ENCODE measurements around the gene SLC22A14. TPM values are rescaled to one million over a fixed set of nuclear protein-coding genes. Genes with fewer than 3 reads are reported as not detected.
"Not testable (repeated sequence)": the region's sequence is repeated elsewhere in the genome, so short reads cannot be mapped to it uniquely, and the experiment has no call there.

The SLC22A14 gene
- total RNA-seq, 1 experiment from 2014 or later: 0.35 TPM

- no peak for DNase-seq (ENCODE audit: extremely low read depth, low read depth)
Measured at GRCh38 chr3:38311941-38312340, 29.8 kb downstream of the SLC22A14 start.

DNA sequence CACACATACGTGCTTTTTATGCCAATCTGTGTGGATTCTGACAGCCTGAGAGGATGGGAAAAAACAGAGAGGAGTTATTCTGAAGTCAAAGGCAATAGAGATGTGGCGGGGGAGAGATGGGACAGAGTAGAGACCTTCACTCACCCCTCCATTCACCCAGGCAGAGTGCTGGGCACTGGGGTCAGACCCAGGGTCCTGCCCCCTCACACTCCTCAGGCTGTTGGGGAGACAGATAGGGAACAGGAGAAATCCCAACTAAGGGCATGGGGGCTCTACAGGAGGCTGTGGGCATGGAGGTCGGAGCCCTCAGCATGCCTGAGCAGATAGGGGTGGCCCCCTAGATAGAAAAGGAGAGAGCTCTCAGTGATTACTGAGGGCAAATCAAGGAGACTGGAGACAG lies 30.3 kb downstream of the SLC22A14 start:
- no peak for DNase-seq (ENCODE audit: extremely low read depth, low read depth)

DNA sequence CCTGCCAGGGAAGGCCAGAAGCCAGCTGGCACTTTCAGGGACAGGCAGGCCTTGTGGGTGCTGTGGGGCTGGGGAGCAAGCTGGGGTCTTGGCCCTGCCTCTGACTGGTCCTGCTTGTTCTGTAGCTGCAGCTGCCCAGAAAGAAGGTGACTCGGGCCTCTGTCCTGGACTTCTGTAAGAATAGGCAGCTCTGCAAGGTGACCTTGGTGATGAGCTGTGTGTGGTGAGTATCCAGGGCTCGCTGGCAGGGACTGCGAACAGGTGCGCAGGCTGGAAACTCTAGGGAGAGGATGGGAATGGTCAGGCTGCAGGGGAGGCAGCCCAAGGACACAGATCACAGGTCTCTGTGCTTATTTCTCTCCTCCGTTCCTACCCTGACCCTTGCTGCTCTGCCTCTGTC lies 31.2 kb downstream of the SLC22A14 start:
- no peak for DNase-seq (ENCODE audit: extremely low read depth, low read depth)

GRCh38 chr3:38313695-38314094 lies 31.6 kb downstream of the SLC22A14 start:
- DNase-seq (ENCODE audit: extremely low read depth, low read depth): no peak

GRCh38 chr3:38314112-38314763 lies 32.1 kb downstream of the SLC22A14 start:
- no peak for DNase-seq (ENCODE audit: extremely low read depth, low read depth)

DNA sequence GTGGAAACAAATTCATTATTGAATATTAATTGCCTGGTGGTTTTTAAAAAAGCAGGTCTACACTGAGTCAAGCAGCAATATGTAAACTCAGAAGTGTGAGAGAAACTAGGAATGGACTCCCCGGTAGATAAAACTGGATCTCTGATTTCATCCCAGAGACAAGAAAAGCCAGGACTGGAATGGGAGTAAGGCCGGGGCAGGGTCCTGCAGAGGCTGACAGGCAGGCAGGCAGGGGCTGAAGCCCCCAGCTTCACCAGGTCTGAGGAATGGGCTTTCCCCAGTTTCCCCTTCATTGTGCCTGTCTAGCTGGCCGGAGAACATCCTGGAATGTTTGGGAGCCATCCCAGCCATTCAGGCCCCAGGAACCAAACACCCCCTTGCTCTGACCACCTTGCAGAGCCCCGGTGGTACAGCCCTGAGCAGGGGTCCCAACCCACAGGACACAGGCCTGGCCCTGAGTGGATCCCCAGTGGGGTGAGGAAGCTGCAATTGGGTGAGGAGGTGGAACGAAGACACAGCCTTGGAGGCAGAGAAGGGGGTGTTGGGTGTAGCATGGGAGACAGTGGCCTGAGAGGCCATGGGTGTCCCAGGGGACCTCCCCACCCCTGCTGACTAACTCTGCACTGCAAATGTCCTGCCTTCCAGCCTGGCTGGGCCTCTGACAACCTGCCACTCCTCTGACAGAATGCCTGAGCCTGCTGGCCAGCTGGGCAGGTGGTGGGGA lies 32.8 kb downstream of the SLC22A14 start:
- DNase-seq (ENCODE audit: extremely low read depth, low read depth): no peak

GRCh38 chr3:38315488-38316230 lies 33.6 kb downstream of the SLC22A14 start:
- no peak for DNase-seq (ENCODE audit: extremely low read depth, low read depth)

DNA sequence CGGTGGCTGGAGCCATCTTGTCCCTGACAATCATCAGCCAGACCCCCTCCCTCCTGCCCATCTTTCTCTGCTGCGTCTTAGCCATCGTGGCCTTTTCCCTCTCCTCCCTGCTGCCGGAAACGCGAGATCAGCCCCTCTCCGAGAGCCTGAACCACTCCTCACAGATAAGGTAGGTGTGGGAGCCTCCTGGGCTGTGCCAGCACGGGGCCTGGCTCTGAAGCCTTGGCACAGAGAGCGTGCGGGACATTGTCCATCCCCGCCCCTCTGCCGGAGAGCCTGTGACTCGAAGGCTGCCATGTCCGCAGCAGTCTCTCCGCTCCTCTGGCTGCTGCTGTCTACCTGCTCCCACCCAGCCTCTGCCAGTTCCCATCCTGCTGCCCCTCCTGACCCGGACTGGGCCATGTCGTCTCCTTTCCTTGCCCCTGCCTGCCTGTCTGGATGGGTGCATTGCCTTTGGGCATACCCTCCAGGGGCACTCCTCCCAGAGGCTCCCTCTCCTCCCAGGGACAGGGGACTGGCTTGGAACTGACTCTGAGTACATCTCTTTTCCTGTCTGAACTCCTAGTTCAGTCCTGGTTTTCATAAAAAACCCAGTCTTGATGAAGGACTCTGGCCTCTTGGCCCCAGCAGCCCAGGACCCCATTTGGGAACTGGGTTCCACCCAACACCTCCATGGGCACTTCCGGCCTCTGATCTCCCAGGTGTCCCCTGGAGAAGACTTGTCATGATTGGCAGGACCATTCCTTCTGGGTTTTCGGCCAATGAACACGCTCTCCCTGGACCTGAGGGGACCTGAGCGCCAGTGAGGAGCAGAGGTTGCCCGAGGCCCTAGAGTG lies 34.5 kb downstream of the SLC22A14 start:
- DNase-seq (ENCODE audit: extremely low read depth, low read depth): no peak

DNA sequence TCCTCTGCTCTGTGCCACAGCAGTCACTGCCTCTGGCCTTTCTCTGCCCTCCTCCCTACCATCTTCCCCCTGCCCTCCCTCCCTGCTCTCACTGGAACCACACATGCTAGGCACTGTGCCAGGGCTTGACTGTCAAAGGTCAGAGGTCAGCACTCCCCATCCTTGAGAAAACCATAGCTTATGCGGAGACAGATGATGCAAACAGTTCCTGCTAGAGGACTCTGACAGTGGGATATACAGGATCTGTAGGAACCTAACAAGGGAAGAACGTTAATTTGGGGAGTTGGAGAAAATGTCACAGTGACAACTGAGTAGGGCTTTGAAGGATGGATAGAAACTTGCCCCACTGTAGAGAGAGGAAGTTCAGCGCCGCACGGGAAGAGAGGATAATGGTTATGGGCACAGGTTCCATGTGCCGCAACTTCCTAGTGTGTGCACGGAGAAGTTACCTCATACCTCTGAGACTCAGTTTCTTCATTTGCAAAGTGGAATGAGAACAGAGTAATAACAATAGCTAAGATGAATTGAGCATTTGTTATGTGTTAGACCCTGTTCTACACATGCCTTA lies 35.2 kb downstream of the SLC22A14 start:
- DNase-seq (ENCODE audit: extremely low read depth, low read depth): no peak

DNA sequence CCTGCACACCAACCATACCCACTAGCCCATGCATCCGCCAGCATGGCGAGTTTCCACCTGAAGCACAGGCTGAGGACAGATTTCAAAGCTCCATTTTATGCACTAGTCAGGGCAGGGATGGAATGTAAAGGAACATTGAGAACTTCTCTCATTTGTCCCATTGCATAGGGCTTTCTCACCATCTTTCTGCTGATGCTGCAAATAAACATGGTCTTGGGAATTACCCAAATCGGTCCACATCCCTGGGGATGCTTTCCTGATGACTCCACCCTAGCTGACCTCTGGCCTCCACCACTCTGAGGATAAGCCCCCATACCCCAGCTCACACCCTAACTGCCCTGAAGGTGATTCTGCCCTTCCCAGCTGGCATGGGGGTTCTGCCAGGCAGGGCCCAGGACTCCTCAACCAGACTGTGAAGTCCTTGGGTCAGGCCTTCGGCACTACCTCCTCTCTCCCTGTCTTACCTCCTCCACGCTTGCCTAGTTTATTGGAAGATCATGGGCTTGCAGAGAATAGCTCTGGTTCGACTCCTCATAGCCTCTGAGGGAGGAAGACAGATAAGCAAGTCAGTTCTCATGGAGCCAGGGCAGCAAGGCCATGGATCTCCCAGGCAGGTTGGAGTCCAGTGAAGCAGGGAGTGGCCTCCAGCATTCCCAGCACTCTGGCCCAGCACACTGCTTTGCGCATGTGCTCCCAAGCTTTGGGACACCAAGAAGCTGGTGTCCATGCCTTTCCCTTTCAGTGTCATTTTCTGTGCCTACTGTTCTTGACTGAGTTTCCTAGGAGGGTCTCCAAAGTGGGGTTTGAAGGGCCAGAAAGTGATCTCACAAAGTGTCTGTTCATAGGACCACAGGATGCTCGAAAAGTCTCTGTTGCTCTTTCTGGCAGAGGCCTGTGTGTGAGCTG lies 36.9 kb downstream of the SLC22A14 start:
- no peak for DNase-seq (ENCODE audit: extremely low read depth, low read depth)

DNA sequence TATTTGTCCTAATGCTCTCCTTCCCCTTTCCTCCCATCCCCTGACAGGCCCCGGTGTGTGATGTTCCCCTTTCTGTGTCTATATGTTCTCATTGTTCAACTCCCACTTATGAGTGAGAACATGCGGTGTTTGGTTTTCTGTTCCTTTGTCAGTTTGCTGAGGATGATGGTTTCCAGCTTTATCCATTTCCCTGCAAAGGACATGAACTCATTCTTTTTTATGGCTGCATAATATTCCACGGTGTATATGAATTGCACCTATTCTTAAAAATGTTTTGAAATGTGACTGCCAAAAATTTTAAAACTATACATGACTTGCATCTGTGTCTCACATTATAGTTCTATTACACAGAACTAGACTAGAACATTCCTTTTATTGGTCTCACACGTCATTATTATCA lies 38.5 kb downstream of the SLC22A14 start:
- DNase-seq (ENCODE audit: extremely low read depth, low read depth): not testable (repeated sequence)

- no peak for DNase-seq (ENCODE audit: extremely low read depth, low read depth)
Measured at GRCh38 chr3:38323060-38323459, 41.0 kb downstream of the SLC22A14 start.

DNA sequence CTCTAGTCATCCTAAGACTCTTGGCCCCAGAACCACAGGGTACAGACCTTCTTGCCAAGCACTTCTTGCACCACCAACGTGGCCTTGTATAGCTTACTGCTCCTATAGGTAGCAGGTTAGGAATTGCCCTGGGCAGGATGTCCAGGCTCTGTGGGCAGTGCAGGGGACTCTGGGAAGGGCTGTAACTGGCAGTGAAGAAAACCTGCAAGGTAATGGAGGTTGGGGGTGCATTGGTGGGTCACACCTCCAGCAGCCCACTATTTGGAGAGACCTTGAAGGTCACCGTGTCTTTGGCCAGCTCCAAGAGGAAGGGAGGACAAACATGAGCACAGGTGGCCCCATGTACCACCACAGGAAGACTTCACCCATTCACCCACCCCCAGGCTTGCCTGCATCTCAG lies 43.2 kb downstream of the SLC22A14 start:
- no peak for DNase-seq (ENCODE audit: extremely low read depth, low read depth)

DNA sequence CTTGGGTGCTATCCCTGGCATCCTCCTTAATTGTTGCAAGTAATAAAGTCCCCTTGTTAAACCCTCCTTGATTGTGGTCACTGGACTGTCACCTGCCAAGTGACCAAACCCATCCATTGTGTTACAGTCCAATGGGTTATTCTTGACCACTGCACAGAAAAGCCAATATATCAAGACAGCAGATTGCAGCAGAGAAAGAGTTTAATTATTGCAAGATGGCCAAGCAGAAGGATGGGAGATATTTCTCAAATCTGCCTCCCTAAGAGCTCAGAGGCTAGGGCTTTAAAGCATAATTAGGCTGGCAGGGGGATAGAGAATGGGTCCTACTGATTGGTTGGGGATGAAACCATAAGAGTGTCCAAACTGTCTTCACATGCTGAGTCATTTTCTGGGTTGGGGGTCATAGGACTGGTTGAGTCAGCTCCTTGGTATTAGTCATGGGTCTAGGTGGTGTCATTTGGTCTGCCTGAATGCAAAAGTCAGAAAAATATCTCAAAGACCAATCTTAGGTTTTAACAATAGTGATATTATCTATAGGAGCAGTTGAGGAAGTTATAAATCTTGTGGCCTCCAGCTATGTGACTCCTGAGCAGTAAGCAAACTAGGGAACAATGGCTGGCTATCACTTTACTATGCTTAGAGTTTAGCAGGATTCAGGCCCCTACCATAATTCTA lies 45.4 kb downstream of the SLC22A14 start:
- no peak for DNase-seq (ENCODE audit: extremely low read depth, low read depth)

- DNase-seq (ENCODE audit: extremely low read depth, low read depth): no peak
Measured at GRCh38 chr3:38331257-38332022, 49.3 kb downstream of the SLC22A14 start.

DNA sequence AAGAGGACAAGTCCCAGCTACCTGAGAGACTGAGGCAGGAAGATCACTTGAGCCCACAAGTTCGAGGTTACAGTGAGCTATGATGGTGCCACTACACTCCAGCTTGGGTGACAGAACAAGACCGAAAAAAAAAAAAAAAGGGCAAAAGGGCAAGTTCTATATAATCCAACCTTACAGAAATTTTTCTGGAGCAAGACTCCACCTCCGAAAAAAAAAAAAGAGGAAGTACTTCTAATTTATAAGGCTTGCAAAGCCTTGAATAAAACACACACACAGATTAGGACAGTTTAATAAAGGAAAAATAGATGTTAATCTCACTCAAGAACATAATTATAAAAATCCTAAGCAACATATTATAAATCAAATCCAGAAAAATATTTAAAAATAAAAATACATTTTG lies 50.1 kb downstream of the SLC22A14 start:
- DNase-seq (ENCODE audit: extremely low read depth, low read depth): no peak

- no peak for DNase-seq (ENCODE audit: extremely low read depth, low read depth)
Measured at GRCh38 chr3:38334142-38335055, 52.3 kb downstream of the SLC22A14 start.
